GM19240 (cell line): ENCODE results near the gene SNRPB2.

Experiments
- DNase-seq: peaks from one replicate; pipeline ENCODE4 v3.0.0; 2011; ENCODE audit warnings: low spot score; ENCODE audit not compliant: insufficient read length

The SNRPB2 gene

DNA sequence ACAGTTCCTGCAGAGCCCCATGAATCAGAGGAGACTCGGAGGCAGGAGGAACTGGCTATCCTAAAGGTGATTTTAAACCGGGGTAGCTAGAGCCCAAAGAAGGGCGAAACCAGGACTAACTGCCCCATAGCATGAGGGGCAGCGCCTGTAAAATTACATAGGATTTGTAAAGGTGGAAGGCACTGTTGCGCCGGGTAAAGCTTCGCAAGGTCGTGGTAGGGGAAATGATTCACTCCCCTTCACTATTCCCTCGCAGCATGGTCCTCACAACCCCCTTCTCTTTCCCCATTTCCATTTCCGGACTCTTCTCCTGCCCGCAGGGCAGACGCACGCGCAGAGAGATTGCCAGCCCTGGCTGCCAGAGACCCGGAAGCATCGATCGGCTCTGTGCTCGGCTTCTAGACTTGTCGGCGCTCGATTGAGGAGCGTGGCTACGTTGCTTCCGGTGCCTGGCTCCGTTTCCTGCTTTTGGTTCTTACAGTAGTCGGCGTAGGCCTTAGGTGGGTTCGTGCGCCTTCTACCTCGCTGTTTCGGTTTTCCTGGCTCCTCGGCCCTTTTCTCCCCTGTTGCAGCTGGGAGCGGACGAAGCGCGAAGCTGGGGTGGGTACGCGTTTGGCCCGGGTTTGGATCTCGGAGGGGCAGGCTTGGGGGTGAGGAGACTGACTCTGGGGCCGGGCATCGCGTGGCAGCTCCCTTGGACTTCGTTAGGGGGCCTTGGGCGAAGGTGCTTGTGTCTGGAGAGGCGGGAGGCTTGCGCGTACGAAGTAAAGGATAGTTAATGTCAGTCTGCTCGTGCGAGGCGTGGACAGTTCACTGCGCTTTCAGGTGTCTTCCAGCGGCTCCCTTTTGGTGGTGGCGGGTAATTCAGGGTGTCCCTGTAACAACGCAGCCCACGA, at the start of gene SNRPB2:
TSS of gene SNRPB2 (plus strand) at position 462 of the 896 bp plus-strand sequence. CDS start 1,677 bp downstream, outside the sequence.
- DNase-seq: peak; percentile 91

- DNase-seq: no peak
Measured at GRCh38 chr20:16684416-16684815, 45.4 kb upstream of the SNRPB2 start.

GRCh38 chr20:16689906-16690305, 39.9 kb upstream of the SNRPB2 start:
- DNase-seq: no peak

GRCh38 chr20:16691381-16691780, 38.4 kb upstream of the SNRPB2 start:
- DNase-seq: no peak

- DNase-seq: no peak
Measured at GRCh38 chr20:16692009-16692408, 37.8 kb upstream of the SNRPB2 start.

DNA sequence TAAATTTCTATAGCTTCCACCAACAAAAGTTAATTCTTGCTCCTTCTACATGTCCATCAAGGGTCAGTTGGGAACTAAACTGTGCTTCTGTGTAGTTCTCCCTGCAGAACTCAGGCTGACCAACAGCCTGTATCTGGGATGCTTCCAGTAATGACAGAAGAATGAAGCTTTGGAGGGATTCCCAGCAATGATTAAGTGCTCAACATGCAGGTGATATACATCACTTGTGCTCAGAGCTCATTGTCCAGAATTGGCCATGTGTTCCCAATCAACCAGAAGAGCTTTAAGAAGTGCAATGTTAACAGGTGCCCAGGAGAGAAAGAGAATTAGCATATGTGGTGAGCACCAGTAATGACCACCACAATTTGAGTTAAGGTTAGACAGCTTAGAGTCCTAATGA, 37.4 kb upstream of the SNRPB2 start:
- DNase-seq: no peak

DNA sequence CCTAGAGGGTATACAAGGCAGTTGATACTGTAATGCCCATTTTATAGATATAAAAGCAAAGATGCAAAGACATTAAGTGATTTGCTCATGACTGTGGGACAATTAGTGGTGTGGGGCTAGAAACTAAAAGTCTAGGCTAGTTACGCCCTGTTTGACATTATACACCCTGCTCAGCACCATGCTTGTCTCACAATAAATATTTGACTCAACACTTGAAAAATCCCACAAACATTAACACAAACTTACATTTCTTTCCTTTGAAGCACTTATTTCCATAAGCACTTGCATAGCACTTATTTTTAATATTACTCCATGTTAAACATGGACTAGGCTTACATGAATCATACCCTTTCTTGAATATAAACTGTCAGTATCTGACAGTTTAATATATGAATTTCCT, 36.5 kb upstream of the SNRPB2 start:
- no peak for DNase-seq

DNA sequence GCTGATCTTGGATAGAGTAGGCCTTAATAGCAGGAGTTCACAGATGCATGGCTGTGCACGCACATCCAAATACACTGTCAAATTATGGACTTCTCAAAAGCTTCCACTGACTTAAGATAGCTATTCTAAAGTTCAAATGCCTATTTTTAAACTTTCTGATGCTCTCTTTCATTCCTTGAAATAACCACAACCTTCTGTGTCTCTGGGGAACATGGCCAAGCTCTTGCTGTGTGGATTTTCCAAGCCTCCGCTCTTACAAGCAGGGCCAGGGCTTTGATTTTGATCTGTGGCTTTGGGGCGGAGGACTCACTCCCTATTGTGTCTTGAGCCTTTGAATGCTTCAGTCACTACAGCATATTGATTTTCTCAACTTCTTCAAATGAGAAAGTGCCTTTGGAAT, 35.7 kb upstream of the SNRPB2 start:
- DNase-seq: no peak

DNA sequence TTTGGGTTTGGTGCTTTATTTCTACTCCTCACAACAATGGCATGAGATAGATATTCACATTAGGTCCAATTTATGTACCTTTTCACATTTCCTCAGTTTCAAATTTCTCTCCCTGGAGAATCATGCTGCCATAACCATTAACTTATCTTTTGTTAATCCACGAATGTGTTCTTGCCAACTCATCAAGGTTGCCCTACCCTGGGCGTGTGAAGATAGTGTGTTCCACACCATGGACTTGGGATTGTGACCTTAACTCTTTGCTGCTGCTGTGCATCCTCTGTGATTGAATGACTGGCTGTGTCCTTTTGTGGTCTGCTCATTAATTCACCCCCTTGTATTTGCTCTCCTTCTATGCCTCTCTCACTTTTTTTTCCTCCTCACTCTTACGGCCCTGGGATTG, 34.2 kb upstream of the SNRPB2 start:
- DNase-seq: no peak

DNA sequence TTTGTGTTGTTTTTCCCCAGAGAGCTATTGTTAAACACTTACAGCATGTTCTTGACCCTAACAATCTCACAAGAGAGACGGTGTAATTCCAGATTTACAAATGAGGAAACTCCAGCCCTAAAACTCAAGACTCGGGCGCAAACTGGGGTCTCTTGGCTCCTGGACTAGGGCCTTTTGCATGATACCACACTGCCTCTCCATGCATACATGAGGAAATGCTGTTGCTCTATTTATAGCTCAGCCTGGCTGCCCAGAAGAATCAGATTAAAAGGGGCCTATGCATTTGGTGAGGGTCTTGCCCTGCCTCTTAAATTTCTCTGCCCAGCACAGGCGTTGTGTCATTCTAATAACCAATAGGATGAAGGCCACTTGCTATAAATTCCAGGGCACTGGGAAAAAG, 30.5 kb upstream of the SNRPB2 start:
- no peak for DNase-seq

DNA sequence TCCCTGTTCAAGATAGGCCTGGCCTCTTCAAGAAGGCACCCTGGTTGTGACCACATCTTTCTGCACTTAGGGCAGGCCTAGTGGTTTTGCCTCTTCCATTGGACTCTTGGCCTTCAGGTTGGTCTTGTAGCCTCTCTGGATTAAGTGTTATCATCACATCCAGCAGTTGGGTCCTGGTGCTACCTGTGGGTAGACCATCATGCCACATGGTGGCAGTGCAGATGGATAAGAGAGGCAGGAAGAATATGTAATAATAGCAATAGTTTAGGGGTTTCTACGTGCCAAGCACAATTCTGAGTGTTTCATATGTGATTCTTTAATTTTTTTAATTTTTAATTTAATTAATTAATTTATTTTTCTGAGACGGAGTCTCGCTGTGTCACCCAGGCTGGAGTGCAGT, 28.5 kb upstream of the SNRPB2 start:
- no peak for DNase-seq

DNA sequence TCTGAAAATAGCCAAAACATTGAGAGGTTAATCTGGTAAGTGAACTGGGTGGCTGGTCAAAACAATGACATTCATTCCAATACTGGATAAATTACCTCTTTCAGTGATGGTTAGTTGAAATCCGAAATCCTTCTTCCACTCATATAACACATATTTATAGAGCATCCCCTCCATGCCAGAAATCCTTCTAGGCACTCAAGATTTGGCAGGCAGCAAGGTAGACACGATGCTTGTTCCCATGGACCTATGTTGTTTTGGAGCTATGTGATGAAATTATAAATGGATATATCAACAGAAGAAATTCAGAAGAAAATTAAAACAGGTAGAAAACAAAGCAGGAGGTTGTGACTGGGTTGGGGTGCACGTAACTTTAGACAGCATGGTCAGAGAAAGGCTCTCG, 26.3 kb upstream of the SNRPB2 start:
- DNase-seq: no peak

DNA sequence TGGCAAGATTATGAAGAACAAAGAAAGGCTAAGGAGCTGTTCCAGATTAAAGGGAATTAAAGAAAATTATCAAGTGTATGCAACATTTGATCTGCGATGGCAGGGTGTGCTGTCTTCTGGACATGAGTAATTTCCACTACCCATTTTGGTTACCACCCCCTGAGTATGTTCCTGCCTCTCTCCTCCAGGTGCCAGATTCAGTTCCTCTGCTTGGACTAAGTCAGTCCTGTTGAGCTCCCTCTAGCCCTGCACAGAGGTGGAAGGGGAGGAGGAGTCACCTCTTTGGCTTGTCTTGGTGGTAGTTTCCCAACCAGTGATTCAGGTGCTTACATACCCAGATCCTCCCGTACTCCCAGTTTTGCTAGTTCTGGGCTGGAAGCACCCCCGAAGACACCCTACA, 22.2 kb upstream of the SNRPB2 start:
- DNase-seq: no peak

DNA sequence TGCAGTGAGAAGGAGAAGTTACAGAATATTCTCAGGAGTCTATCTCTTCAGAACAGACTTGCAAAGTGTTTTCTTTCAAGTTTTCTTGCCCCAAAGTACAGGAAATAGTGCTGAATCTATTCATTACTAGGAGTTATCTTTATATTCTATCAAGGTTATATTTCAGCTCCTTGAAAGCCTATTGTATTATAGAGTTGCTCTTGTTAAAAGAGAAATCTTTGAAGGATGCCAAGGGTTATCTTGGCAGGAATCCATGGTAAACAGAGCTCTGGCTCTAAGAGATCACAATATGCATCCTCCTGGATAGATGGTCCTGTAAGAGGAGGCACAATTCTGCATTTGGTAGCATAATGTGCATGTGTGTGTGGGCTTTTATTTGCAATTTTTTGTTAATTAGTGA, 21.2 kb upstream of the SNRPB2 start:
- DNase-seq: no peak

DNA sequence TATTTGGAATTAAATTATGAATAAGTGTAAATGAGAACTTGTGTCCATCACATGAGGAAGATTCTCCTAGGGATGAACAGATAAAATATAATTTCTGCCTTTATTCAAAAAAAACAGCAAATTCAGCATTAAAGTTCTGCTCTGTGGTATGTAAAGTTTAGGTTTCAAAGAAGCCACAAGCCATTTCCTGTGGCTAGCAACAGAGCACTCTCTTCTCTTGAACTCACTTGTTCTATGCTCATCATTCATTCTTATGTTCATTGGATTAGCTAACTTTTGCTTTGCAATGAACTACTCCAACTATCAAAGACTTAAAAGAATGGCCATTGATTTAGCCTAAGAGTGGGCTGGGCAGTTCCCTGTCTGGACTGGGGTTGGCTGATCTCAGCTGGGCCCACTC, 20.8 kb upstream of the SNRPB2 start:
- DNase-seq: peak; percentile 29

- no peak for DNase-seq
Measured at GRCh38 chr20:16710781-16711180, 19.0 kb upstream of the SNRPB2 start.

- DNase-seq: no peak
Measured at GRCh38 chr20:16711661-16712258, 18.1 kb upstream of the SNRPB2 start.

DNA sequence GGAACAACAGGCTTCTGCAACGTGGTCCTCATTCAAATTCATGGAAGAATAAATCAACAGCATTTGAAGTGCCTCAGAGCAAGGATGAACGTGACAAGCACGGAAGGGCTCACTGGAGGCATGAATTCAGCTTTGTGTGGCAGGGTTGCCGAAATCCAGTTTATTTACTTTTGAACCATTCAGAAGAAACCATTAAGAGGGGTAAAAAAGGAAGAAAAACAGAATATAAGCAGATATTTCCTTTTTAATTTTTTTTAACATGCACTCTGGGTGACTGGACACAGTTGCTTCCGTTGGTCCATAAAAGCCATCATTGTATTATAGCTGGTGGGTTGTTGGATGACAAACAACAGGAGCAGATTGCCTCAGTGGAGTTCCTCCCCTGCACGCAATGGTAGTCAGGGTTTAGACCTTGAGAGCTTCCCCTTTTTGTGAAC, 17.3 kb upstream of the SNRPB2 start:
- DNase-seq: no peak

DNA sequence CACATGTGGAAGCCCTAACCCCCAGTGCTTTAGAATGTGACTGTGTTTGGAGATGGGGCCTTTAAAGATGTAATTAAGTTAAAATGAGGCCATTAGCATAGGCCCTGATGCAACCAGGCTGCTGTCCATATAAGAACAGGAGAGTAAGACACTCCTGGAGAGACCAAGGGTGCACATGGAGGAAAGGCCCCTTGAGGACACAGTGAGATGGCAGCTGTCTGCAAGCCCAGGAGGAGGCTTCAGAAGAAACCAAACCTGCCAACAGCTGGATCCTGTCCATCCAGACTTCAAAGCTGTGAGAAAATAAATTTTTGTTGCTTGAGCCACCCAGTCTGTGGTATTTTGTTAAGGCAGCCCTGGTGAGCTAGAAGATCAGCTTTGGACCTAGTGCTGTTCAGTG, 16.8 kb upstream of the SNRPB2 start:
- DNase-seq: no peak

DNA sequence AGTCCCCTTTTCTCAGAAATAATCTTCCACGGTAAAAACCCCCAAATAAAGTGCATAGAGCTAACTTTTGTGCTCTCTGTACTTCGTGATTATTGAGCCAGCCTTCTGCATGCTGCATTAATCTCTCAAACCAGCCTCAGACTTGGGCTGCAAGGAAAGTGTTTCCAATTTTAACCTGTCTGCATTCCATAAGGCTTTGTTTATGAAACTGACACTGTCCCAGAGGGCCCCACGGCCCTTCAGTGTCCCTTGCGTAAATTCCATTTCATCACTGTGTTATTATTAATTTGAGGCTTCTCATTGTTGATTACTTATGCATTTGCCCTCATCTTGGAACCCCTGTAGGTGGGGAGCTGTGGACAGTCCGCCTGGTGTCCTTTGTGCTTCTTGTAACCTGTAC, 15.6 kb upstream of the SNRPB2 start:
- DNase-seq: no peak

- no peak for DNase-seq
Measured at GRCh38 chr20:16714751-16715150, 15.1 kb upstream of the SNRPB2 start.

DNA sequence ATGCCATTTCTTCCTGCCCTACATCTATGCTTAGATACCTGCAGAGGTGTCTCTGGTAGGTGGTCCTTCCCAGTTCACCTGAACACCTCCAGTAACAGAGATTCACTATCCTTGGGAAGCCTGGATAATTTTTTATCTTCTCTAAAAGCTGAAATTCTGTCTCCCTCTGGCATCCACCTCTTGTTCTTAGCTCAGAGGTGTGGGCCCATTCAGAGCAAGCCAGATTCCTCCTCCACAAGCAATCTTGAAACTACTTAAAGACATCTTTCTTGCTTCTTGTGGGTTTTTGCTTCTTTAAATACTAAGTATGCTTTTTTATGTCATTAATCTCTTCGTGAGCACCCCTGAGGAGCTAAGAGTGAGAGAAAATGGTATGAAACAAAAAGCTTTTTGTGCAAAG, 10.4 kb upstream of the SNRPB2 start:
- no peak for DNase-seq

- no peak for DNase-seq
Measured at GRCh38 chr20:16729080-16729479, 746 bp upstream of the SNRPB2 start.
